H9 (cell line): ENCODE data around the gene RAP1GAP. TPM values are rescaled to one million over a fixed set of nuclear protein-coding genes. Genes with fewer than 3 reads are reported as not detected.

Experiments used
- DNase-seq: peaks from one replicate; pipeline ENCODE4 v3.0.0-alpha.2; 2017
- H2AFZ ChIP-seq: one replicate; pipeline ENCODE4 v1.6.1; 2013; ENCODE audit warnings: mild to moderate bottlenecking, low read length, control low read depth, moderate library complexity
- H2AK5ac ChIP-seq: 2 replicates; pipeline ENCODE4 v1.6.1; 2013; ENCODE audit warnings: low read length, control low read depth, mixed read lengths; ENCODE audit not compliant: insufficient read length
- H2BK120ac ChIP-seq: one replicate; pipeline ENCODE4 v1.6.1; 2013; ENCODE audit warnings: low read depth, mild to moderate bottlenecking, low read length, control low read depth, inconsistent platforms; ENCODE audit not compliant: poor library complexity, severe bottlenecking
- H2BK12ac ChIP-seq: 2 replicates; pipeline ENCODE4 v1.6.1; 2013; ENCODE audit warnings: low read length, control low read depth, mixed read lengths, low read depth; ENCODE audit not compliant: insufficient read length
- H2BK15ac ChIP-seq: 2 replicates; pipeline ENCODE4 v1.6.1; 2013; ENCODE audit warnings: low read depth, low read length, control low read depth
- H2BK20ac ChIP-seq: one replicate; pipeline ENCODE4 v1.6.1; 2013; ENCODE audit warnings: low read depth, mild to moderate bottlenecking, low read length, control low read depth, inconsistent platforms; ENCODE audit not compliant: poor library complexity, severe bottlenecking
- H2BK5ac ChIP-seq: 2 replicates; pipeline ENCODE4 v1.6.1; 2013; ENCODE audit warnings: low read length, control low read depth, mixed read lengths; ENCODE audit not compliant: insufficient read length
- H3K14ac ChIP-seq: 2 replicates; pipeline ENCODE4 v1.6.1; 2013; ENCODE audit warnings: low read length, control low read depth; ENCODE audit not compliant: insufficient read depth
- H3K18ac ChIP-seq: 2 replicates; pipeline ENCODE4 v1.6.1; 2013; ENCODE audit warnings: low read depth, mild to moderate bottlenecking, mixed read lengths, low read length, control low read depth; ENCODE audit not compliant: insufficient read length
- H3K23ac ChIP-seq: 2 replicates; pipeline ENCODE4 v1.6.1; 2013; ENCODE audit warnings: low read length, control low read depth, mixed read lengths, low read depth; ENCODE audit not compliant: insufficient read length
- H3K23me2 ChIP-seq: 2 replicates; pipeline ENCODE4 v1.6.1; 2013; ENCODE audit warnings: low read depth, mild to moderate bottlenecking, mixed read lengths, low read length, control low read depth; ENCODE audit not compliant: insufficient read length, poor library complexity, severe bottlenecking
- H3K27ac ChIP-seq: 2 replicates; pipeline ENCODE4 v1.5.1; 2013; ENCODE audit warnings: low read length, control low read depth, mixed read lengths, low read depth; ENCODE audit not compliant: insufficient read length
- H3K27me3 ChIP-seq: 2 replicates; pipeline ENCODE4 v1.6.1; 2013; ENCODE audit warnings: low read length, control low read depth, inconsistent platforms; ENCODE audit not compliant: insufficient read depth
- H3K4ac ChIP-seq: 2 replicates; pipeline ENCODE4 v1.6.1; 2013; ENCODE audit warnings: low read depth, mild to moderate bottlenecking, control low read depth, inconsistent platforms, low read length, moderate library complexity
- H3K4me1 ChIP-seq: 2 replicates; pipeline ENCODE4 v1.6.1; 2013; ENCODE audit warnings: low read length, control low read depth, inconsistent platforms; ENCODE audit not compliant: insufficient read depth
- H3K4me2 ChIP-seq: 2 replicates; pipeline ENCODE4 v1.6.1; 2013; ENCODE audit warnings: low read length, control low read depth, mixed read lengths; ENCODE audit not compliant: insufficient read length, insufficient read depth
- H3K56ac ChIP-seq: 2 replicates; pipeline ENCODE4 v1.6.1; 2013; ENCODE audit warnings: low read depth, mild to moderate bottlenecking, mixed read lengths, low read length, control low read depth; ENCODE audit not compliant: insufficient read length
- H3K79me1 ChIP-seq: 2 replicates; pipeline ENCODE4 v1.6.1; 2013; ENCODE audit warnings: low read depth, mild to moderate bottlenecking, moderate library complexity, low read length, control low read depth, inconsistent platforms; ENCODE audit not compliant: insufficient read depth, poor library complexity, severe bottlenecking
- H3K79me2 ChIP-seq: 2 replicates; pipeline ENCODE4 v1.6.1; 2013; ENCODE audit warnings: low read length, control low read depth, inconsistent platforms; ENCODE audit not compliant: insufficient read depth
- H3K9ac ChIP-seq: 2 replicates; pipeline ENCODE4 v1.6.1; 2013; ENCODE audit warnings: low read length, control low read depth, mixed read lengths; ENCODE audit not compliant: insufficient read length; ENCODE audit errors: extremely low read depth
- H3K9me3 ChIP-seq: one replicate; pipeline ENCODE4 v1.6.1; 2013; ENCODE audit warnings: low read depth, low read length, inconsistent platforms; ENCODE audit not compliant: control insufficient read depth
- H3T11ph ChIP-seq: one replicate; pipeline ENCODE4 v1.6.1; 2013; ENCODE audit warnings: mild to moderate bottlenecking, low read length, control low read depth, inconsistent platforms
- H4K20me1 ChIP-seq: one replicate; pipeline ENCODE4 v1.6.1; 2013; ENCODE audit not compliant: control insufficient read depth, insufficient read length, insufficient read depth
- H4K5ac ChIP-seq: 2 replicates; pipeline ENCODE4 v1.6.1; 2013; ENCODE audit warnings: low read depth, mild to moderate bottlenecking, mixed read lengths, low read length, control low read depth; ENCODE audit not compliant: insufficient read length
- H4K8ac ChIP-seq: replicated peaks from 2 replicates; pipeline ENCODE4 v1.6.1; 2013; ENCODE audit warnings: low read length, control low read depth, mixed read lengths, low read depth; ENCODE audit not compliant: insufficient read length
- H4K91ac ChIP-seq: 2 replicates; pipeline ENCODE4 v1.6.1; 2013; ENCODE audit warnings: low read depth, mild to moderate bottlenecking, moderate library complexity, mixed read lengths, low read length, control low read depth; ENCODE audit not compliant: insufficient read length
- H3K27ac Mint-ChIP-seq, 3 experiments: 2 replicates in 2 of 3; 3 replicates in 1 of 3; pipeline ENCODE4 v1.8.0; 2020 to 2021; ENCODE audit warnings: mixed read lengths in 3 of 3, mild to moderate bottlenecking in 1 of 3, moderate library complexity in 1 of 3
- H3K27me3 Mint-ChIP-seq: 2 replicates; pipeline ENCODE4 v1.8.0; 2021; ENCODE audit warnings: low read depth, mild to moderate bottlenecking, moderate library complexity, mixed read lengths
- H3K36me3 Mint-ChIP-seq, 3 experiments: 2 replicates in 2 of 3; 3 replicates in 1 of 3; pipeline ENCODE4 v1.8.0; 2020 to 2021; ENCODE audit warnings: low read depth in 3 of 3, mixed read lengths in 3 of 3; ENCODE audit not compliant: insufficient read depth in 1 of 3
- H3K4me1 Mint-ChIP-seq, 2 experiments: 2 replicates each; pipeline ENCODE4 v1.8.0; 2020; ENCODE audit warnings: mixed read lengths in 2 of 2
- H3K4me3 Mint-ChIP-seq, 2 experiments: 2 replicates in 1 of 2; 3 replicates in 1 of 2; pipeline ENCODE4 v1.8.0; 2020 to 2021; ENCODE audit warnings: mild to moderate bottlenecking in 2 of 2, mixed read lengths in 2 of 2, moderate library complexity in 1 of 2
- H3K9me3 Mint-ChIP-seq, 2 experiments: 2 replicates in 1 of 2; 3 replicates in 1 of 2; pipeline ENCODE4 v1.8.0; 2020; ENCODE audit warnings: mild to moderate bottlenecking in 2 of 2, mixed read lengths in 2 of 2, moderate library complexity in 1 of 2
- CTCF ChIP-seq: fragments of 200-600 bp; sonication (generic); conservative IDR thresholded peaks from 3 replicates; pipeline ENCODE4 v1.8.0; 2021; ENCODE audit warnings: antibody characterized with exemption, mild to moderate bottlenecking
- WGBS: extraction: QIAGEN DNeasy Blood & Tissue Kit; methylation state at CpG from one replicate; pipeline ENCODE4 v1.1.7; 2013; ENCODE audit warnings: missing lambda C conversion rate, low lambda C conversion rate, mixed read lengths; ENCODE audit not compliant: insufficient read length; ENCODE audit errors: extremely low coverage; 5-methylcytosine and 5-hydroxymethylcytosine counted together
- total RNA-seq: library from RNA; stranded (reverse); gene quantifications from 2 replicates; pipeline ENCODE4 v1.2.1, GENCODE V29; 2021

The RAP1GAP gene
- total RNA-seq, 1 experiment from 2014 or later = 7.9 TPM

GRCh38 chr1:21630571-21631343 lies 38.4 kb downstream of the RAP1GAP start:
- no CpG with 5 or more reads among the region's 13 CpGs for WGBS
- Histone ChIP-seq H3K9me3 (no peaks in the 10 kb centered on the region), H4K20me1 (no peaks in the 10 kb centered on the region), H2BK15ac (no peak overlapping the region), H2BK5ac (no peak overlapping the region), H3K4me2 (no peak overlapping the region), H3K4me1 (peaks cover 3% of the 10 kb centered on the region; the same call in 1 of the 2 replicates), H3K14ac (no peak overlapping the region; the same call in 1 of the 2 replicates), H3K4ac (no peak overlapping the region), H2BK20ac (no peak overlapping the region), H3K79me2 (no peaks in the 10 kb centered on the region), H3K23ac (no peak overlapping the region), H2BK120ac (no peak overlapping the region), H4K5ac (no peak overlapping the region), H2AFZ (no peak overlapping the region), H3K23me2 (no peaks in the 10 kb centered on the region), H4K91ac (no peak overlapping the region), H3T11ph (no peak overlapping the region), H3K27me3 (no peaks in the 10 kb centered on the region), H2AK5ac (no peak overlapping the region), H3K18ac (no peak overlapping the region), H2BK12ac (no peak overlapping the region), H3K56ac (no peak overlapping the region), H3K27ac (no peak overlapping the region), H3K79me1 (no peaks in the 10 kb centered on the region), H3K9ac (no peak overlapping the region), H4K8ac (no peak overlapping the region)
- Mint-ChIP-seq H3K4me3 (peak overlapping the region in 1 of 2 experiments; percentile 22; a peak in 1 of 5 replicates), H3K27ac (peak overlapping the region in 2 of 3 experiments; percentile 28 to 53; a peak in 6 of 7 replicates), H3K9me3 (no peaks in the 10 kb centered on the region; a peak in 2 of 5 replicates), H3K36me3 (no peaks in the 10 kb centered on the region), H3K4me1 (peaks cover 39 to 57% of the 10 kb centered on the region in 2 experiments), H3K27me3 (no peaks in the 10 kb centered on the region; the same call in 1 of the 2 replicates)
- DNase-seq = no peak
- TF ChIP-seq CTCF = no peak
